Ecto neural progenitor cell (in vitro differentiated cells): ENCODE results near the gene STMN3.

Experiments used
- DNase-seq: peaks from one replicate; pipeline ENCODE4 v3.0.0-alpha.2; 2018; ENCODE audit warnings: low spot score

The STMN3 gene

DNA sequence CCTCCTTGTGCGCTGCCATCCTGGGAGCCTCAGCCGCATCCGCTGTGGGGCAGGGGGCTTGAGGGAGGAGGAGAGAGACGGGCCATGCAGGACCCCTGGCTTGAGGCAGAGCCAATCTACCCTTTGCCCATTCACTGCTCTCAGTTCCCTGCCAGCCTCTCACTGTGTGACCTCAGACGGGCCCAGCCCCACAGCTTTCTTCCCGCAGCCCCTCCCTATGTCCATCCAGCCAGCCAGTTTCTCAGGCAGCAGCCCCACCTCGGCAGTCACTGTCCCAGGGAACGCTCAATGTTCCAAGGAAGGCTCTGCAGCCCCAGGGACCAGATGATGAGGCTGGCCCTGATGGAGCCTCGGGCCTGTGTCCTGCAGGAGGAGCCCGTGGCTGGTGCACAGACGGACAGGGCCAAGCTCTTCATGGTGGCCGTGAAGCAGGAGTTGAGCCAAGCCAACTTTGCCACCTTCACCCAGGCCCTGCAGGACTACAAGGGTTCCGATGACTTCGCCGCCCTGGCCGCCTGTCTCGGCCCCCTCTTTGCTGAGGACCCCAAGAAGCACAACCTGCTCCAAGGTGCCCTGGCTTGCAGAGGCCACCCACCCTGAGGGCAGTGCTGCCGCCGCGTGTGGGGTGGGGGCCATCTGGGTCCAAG lies 39.3 kb upstream of the STMN3 start:
- DNase-seq: no peak

DNA sequence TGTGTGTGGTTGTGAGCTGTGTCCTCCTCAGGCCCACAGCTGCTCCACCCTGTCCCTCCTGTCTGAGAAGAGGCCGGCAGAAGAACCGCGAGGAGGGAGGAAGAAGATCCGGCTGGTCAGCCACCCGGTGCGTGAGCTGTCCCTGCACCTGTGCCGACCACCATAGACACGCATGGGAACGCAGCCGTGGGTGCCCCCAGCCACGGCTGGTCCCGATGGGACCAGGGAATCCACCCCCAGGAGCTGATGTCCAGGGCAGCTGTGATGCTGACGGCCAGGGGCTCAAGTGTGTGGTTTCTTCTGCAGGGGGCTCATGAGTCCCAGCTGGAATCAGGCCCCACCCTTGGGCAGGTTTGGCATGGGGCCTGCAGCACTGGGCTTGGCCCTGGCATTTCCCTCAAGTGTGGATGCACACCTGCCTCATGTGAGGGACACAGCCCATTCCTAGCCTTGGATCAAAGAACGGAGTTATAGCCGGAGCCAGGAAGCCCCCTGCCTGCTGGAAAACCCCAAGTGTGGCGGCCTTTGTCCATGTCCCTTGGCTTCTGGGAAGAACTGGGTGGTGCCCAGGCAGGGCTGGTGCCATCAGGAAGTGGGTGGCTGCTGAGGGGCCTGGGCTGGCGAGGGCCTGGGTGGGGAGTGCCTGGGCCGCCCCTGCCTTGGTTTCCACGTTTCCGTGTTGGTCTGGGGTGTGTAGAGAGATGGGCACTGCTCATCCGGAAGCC lies 38.6 kb upstream of the STMN3 start:
- no peak for DNase-seq

DNA sequence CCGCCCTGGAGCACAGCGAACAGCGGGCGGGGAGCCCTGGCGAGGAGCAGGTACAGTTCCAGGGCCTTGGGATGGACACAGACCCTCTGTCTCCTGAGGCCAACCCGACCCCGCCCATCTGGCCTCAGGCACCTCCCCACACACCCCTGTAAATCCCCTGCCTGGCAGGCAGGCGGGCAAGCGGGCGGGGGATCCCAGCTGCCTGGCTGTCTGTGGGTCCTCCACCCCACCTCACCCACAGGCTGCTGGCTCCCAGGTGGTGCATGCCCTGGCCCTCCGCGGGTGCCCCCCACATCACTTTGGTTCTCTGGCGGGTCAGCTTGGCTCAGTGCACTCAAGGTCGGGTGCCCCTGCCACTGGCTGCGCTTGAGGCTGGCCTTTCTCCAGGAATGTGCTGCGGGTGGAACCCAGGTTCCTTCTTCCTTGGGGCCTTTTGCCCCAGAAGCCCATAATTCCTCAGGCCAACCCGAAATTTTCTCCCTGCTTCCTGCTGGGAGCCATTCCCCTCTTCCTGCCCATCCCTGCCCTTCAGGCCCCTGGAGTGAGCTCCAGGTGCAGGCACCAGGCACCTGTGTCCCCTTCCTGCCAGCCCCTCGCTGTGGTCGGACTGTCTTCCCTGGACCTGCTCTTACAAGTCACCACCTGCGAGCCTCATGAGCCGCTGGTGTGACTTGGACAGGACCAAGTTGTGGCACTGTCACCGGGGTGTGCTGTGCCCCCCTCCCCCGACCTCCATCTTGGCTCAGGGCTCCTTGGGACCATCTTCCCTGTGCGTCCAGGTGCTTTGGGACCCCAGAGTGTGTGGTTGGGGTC lies 37.9 kb upstream of the STMN3 start:
- DNase-seq: no peak

DNA sequence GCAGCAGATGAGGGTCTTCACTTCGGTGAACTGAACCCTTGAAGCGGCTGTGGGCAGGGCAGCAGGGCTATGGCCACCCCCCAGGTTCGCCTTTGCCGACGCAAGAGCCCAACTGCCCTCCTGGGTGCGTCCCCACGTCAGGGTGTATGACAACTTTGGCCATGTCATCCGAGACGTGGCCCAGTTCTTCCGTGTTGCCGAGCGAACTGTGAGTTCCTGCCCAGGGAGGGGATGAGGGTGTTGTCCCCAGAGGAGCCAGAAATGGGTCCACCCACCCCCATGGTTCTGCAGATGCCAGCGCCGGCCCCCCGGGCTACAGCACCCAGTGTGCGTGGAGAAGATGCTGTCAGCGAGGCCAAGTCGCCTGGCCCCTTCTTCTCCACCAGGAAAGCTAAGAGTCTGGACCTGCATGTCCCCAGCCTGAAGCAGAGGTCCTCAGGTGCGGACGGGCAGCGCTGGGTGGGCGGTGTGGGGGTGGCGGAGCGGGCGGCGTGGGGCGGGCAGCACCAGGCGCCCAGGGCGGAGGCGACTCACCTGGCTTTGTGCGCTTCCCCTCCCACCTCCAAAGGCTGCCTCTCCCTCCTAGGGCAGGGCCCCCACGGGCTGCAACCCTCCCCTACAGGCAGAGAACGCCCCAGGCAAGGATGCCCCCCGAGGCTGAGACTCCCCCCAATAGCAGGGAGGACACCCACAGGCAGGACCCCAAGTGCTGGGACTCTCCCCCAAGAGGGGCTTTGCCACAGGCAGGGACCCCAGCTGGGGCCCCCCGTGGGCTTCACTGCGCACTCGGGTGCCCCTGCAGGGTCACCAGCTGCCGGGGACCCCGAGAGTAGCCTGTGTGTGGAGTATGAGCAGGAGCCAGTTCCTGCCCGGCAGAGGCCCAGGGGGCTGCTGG lies 37.0 kb upstream of the STMN3 start:
- DNase-seq: no peak

DNA sequence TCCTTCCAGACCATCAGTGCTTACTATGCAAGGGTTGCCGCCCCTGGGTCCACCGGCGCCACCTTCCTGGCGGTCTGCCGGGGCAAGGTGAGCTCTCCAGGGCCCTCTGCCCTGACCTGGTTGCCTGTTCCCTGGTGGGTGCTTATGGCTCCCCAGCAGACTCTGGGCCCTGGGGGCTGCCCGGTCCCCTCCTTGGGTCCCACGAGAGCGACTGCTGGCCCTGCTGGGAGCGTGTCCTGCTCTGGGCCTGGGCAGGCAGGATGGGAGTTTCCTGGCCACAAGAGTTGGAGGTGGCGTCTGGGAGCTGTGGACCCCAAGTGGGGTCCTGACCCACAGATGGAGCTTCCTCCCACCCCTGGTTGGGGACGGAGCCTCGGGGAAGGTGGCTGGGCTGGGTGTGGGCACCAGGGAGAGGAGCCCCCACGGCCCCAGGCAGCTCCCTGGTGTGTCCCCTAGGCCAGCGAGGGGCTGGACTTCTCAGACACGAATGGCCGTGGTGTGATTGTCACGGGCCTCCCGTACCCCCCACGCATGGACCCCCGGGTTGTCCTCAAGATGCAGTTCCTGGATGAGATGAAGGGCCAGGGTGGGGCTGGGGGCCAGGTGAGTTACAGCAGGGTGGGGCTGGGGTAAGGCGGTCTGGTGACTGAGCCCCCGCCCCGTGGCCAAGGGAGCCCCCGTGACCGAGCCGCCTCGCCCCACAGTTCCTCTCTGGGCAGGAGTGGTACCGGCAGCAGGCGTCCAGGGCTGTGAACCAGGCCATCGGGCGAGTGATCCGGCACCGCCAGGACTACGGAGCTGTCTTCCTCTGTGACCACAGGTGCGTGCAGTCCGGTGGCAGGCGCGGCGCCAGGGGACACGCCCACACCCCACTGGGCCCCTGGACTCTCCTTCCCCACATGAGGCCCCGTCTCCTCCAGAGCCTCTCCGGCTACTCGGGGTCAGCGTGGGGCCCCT lies 36.1 kb upstream of the STMN3 start:
- DNase-seq: no peak

DNA sequence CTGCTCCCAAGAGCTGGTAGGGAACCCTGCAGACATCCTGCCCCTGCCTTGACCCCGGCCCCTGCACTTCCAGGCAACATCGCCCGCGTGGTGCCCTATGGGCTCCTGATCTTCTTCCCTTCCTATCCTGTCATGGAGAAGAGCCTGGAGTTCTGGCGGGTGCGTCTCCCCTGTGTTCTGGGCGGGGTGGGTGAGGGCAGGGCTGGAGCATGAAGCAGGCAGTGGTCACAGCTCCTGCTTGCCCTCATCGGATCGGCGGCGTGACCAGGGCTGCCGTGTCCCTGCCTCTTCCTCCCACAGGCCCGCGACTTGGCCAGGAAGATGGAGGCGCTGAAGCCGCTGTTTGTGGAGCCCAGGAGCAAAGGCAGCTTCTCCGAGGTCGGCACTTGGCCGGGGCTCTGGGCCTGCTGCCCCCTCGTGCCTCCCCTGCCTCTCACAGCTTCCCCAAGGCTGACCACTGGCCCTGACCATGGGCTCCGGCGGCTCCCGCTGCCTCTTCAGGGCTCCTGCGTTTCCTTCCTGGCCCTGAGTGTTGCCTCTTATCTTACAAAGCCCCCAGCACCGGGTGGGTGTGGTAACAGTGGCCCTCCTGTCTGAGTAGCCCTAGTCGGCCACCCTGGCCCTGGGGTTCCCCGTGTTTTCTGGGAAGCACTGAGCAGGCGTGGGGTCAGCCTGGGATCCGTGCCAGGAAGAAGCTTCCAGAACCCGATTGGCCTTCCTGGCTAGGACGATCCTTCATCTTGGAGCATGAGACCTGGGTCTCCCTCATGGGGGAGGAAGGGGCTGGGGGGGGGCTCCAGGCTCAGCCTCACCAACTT lies 35.2 kb upstream of the STMN3 start:
- no peak for DNase-seq

DNA sequence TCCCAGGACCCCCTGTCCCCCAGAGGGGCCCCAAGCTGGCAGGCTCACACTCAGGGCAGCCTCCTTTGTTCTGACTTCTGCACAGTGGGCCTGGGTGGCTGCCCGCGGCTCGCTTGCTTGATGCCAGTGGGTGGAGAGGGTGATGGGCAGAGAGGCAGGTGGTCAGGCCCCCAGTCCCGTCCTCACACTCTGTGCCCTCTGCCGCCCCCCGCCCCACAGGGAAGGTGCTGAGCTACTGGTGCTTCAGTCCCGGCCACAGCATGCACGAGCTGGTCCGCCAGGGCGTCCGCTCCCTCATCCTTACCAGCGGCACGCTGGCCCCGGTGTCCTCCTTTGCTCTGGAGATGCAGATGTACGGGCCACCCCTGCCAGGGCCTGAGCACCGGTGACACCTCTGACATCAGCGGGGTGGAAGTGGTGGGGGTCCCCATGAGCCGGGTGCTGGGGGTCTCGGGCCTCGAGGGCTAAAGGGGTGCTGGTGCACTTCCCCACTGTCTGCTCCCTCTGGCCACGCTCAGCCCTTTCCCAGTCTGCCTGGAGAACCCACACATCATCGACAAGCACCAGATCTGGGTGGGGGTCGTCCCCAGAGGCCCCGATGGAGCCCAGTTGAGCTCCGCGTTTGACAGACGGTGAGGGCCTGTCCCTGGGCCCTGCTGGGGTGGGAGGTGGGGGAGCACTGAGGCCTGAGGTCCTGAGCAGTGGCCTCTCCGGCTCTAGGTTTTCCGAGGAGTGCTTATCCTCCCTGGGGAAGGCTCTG lies 34.4 kb upstream of the STMN3 start:
- no peak for DNase-seq

DNA sequence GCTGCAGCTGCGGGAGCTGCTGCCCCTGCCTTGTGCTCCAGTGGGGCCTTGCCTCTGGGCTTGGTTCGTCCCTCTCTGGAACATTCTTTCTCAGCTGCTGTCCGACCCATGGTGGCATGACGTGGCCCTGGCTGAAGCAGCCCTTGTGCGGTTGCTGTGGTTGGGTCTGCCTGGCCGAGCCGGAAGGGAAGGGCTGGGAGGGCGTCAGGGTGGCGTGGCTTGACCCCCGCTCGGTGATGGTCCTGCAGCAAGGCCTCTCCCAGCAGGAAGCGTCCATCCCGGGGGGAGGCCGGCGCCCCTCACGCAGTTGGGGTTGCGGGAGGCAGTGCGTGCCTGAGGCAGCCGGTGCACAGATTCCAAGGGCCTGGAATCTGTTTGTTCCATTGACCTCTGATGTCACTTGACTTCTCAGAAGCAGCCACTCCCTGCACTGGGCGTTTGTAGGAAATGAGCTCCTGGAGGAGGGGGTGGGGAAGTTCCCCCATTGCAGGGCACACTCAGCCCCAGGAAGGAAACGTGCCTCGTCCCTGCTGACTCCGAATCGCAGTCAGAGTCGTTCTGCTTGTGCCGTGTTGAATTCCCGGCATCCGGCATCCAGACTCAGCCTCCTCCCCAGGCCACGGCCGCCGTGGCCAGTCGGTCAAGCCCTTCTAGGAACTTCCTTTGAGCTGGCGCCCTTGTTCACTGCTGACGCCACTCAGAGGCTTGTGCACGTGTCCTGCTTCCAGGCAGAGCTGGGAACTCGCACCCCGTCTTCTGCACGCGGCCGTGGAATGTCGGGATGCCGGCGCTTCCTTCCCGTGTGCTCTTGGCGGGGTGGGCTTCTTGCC lies 33.5 kb upstream of the STMN3 start:
- DNase-seq: no peak

DNA sequence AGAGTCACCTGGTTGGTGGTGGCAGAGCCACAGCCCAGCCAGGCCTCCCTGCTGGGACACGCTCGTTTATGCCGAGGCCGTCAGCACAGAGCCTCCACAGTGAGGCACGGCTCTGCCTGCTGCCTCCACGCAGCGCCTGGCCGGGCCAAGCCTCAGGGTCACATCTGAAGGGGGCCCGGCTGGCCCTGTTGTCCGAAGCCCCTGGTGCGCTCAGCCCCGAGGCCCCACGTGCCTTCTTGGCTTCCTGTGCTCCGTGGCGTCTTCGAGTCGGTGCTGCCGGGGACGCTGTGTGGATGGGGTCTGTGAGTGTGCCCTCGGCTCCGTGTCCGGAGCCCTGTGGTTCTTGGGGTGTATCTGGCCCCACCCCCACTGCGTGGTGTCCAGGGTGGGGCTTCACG lies 32.9 kb upstream of the STMN3 start:
- no peak for DNase-seq

DNA sequence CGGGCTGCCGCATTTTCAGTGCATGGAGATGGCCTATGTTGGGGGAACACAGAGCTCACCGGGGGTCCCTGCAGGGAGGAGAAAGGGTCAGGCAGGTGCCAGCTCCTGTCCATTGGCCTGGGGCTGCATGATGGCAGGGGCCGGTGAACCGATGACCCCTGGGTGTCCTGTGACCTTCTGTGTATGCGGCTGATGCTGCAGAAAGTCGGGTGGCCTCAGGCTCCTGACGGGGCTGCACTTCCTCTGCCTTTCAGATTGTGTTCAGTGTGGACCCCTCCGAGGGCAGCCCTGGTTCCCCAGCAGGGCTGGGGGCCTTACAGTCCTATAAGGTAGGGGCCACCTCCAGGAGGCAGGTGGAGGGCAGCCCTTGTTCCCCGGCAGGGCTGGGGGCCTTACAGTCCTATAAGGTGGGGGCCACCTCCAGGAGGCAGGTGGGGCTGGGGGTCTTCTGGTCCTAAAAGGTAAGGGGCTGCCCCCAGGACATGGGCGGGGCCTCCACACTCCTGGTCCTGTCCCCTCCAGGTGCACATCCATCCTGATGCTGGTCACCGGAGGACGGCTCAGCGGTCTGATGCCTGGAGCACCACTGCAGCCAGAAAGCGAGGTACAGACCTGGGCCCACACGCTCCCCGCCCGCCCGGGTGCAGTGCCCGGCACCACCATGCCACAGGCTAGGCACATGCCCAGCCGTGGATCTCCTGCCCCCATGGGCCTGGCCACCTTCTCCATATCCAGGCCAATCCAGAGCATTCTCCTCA lies 32.2 kb upstream of the STMN3 start:
- no peak for DNase-seq

DNA sequence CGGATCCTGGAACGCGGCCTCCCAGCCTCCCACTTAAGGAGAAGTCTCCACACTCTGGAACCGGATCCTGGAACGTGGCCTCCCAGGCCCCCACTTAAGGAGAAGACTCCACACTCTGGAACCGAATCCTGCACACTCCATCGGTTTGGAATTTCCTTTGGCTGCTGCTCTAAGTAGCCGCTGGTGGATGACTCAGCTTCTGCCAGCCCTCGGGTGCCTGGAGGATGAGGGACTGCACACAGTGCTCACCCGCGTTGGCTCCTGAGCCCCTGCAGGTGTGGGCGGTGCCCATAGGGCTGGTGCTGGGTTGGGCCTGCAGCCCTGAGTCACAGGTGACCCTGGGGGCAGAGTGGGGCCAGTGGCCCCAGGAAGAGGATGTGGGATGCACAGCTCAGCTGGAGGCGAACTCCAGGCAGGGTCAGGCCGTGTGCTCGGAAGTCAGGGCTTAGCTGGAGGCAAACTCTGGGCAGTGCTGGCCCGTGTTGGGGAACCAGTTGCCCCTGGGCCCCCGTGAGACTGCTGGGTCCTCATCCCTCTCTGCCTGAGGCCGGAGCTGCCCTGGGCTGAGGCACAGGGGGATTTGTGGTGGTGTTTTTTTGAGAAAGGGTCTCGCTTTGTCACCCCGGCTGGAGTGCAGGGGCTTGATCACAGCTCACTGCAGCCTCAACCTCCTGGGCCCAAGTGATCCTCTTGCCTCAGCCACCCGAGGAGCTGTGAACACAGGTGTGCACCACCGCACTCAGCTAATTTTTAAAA lies 29.3 kb upstream of the STMN3 start:
- no peak for DNase-seq

DNA sequence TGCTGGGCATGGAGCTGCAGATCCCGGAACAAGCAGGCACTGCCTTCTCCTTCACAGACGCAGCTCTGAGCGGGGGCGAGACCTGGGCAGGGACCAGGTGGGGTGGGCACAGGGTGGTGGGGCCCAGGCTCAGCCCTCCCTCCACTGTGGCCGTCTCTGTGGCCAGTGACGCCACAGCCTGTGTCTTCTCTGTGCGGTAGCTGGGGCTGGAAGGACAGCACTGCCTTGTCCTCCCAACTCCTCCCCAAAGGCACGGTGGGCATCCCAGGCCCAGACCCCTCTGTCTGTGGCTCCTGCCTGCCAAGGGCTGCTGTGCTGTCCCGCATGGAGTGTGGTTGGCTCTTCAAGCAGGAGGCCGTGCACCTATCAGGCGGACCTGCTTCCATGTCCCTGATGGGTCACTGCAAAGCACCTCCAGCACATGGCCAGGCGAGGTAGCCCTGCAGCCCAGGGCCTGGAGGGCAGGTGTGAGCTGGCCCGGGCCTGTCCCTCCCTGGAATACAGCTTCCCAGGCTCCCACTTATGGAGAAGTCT lies 28.5 kb upstream of the STMN3 start:
- DNase-seq: no peak

DNA sequence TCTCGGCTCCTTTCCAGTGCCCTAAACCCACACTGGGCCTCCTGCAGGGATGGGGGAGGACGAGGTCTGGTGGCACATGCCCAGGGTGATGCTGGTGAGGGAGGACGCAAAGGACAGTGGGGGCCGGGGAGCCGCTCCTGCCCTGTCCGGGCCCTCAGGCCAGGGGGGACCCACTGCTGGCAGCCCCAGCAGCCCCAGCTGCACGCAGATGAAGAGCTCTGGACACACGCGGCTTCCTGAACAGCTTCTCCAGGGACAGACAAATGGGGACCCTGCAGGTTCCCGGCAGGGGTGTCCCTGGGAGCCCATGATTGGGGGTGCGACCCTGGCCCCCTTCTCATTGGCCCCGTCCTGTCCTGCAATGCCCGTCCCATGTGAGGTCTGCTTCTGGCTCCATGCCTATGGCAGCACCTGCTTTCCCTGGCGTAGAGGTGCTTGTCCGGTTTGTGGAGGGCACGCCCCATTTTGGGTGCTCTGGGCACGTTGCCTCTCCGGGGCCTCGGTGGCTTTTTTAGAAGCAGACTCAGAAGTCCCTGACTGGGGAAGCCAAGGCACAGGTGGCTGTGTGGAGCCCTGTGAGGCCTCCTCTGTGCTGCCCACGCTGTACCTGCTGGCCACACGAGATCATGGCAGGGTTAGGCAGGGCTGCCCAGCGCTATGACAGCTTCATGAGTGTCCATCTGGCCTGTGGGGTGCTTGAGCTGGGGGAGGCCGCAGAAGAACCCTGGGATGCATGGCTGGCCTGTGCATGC lies 27.8 kb upstream of the STMN3 start:
- DNase-seq: no peak

DNA sequence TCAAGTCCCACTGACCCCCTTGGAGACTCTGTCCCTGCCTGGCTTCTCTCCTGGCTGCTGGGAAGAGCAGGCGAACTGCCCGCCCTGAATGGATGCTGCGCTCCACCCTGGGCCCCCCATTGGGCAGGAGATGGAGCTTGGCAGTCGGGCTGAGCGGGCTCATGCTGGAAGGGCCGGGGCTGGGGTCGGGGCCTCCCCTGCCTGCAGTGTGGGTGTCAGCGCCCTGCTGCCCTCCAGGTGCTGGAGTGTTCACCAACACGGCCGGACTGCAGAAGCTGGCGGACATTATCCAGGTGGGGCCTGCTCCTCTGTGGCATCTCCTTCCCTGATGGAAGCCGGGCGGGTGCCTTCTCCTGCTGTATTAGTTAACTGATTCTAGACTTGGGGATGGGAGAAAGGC lies 27.2 kb upstream of the STMN3 start:
- no peak for DNase-seq

DNA sequence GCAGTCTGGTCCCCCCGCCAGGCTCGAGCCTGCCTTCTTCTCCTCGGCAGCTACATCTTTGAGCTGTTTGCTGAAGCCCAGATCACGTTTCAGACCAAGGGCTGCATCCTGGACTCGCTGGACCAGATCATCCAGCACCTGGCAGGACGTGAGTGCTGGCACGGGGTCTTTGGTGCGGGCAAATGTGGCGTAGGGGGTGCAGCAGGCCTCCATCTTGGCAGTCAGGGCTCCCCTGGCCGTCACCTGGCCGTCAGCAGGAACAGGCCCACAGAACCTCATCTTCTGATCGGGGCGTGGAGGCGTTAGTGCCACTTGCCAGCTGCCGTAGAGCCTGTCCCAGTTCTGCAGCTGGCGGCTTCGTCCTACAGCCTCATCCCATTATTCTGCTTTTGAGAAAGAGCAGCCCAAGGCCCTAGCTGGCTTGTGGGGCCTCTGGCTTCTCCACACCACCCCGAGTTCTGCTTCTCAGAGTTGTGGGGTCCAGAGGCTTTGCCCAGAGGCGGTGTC lies 26.6 kb upstream of the STMN3 start:
- no peak for DNase-seq
